ENCODE data around the gene CDH4. TPM values are rescaled to one million over a fixed set of nuclear protein-coding genes. Genes with fewer than 3 reads are reported as not detected.
A peak's percentile ranks its signal among the peaks of the same experiment; 100 is the strongest.

Gene CDH4
- total and polyA plus RNA-seq, 2 of the 13 experiments (the other 11 are each of a cell fraction or from before 2014, with no cell fraction given) = not detected

GRCh38 chr20:61798632-61799031, 546.6 kb downstream of the CDH4 start:
- ATAC-seq = no peak; the same call in 2 of the 3 replicates
- Histone ChIP-seq H3K4me1 (ENCODE audit: insufficient read depth, low read length) (no peaks in the 10 kb centered on the region), H3K9ac (ENCODE audit: insufficient read depth, low read depth, low read length) (no peak overlapping the region), H3K4me3 (replicated peaks in 1 of 3; ENCODE audit: insufficient read depth in 1 of 3, low read depth in 2 of 3, low read length in 3 of 3) (no peak overlapping the region), H2AFZ (ENCODE audit: low read length) (no peak overlapping the region), H3K27me3 (ENCODE audit: control insufficient read depth in 1 of 2, insufficient read depth in 2 of 2, low read length in 2 of 2) (peaks cover 27 to 69% of the 10 kb centered on the region in 2 experiments), H3K36me3 (replicated peaks in 1 of 2; ENCODE audit: control insufficient read depth in 1 of 2, insufficient read depth in 2 of 2, low read length in 2 of 2) (no peaks in the 10 kb centered on the region), H3K79me2 (ENCODE audit: insufficient read depth, low read length) (no peaks in the 10 kb centered on the region), H3K9me3 (ENCODE audit: low read length) (no peaks in the 10 kb centered on the region), H3K27ac (ENCODE audit: extremely low read length, insufficient read depth, low read length) (no peak overlapping the region), H3K4me2 (ENCODE audit: low read depth, low read length) (no peak overlapping the region), H4K20me1 (ENCODE audit: insufficient read depth, low read length) (peaks cover 2% of the 10 kb centered on the region; the same call in 1 of the 2 replicates)
- ChIA-PET CTCF (ENCODE audit: low intra/inter-chr PET ratio, low total read pairs) (no interaction called here), POLR2A (no interaction called here)
- no peak for TF ChIP-seq PHF8 (CRISPR knock-in tag; IDR thresholded peaks at IDR 0.05)
- TF ChIP-seq ZNF768 (CRISPR knock-in tag; IDR thresholded peaks at IDR 0.05) = peak; percentile 68; the same call in 1 of the 2 replicates
- FAIRE-seq = no peak
- BruUV-seq (replicated peaks) = no TSS peak
- in situ Hi-C loops (cut with HindIII; ENCODE audit: extremely low pct_ligation_motif_present, low pct_unique_long_range_greater_than_20kb) (no loop called here), intact Hi-C loops (cut with micrococcal nuclease; ENCODE audit: unreplicated experiment) (no loop called here)
- no peak for DNase-seq (ENCODE audit: low spot score)
- 12% methylated on average over 6 of the region's 16 CpGs for WGBS (ENCODE audit: low lambda C conversion rate)

GRCh38 chr20:61799394-61799923, 547.4 kb downstream of the CDH4 start:
- Histone ChIP-seq H3K4me2 (ENCODE audit: low read depth, low read length) (no peak overlapping the region), H4K20me1 (ENCODE audit: insufficient read depth, low read length) (peaks cover 2% of the 10 kb centered on the region; the same call in 1 of the 2 replicates), H3K9me3 (ENCODE audit: low read length) (no peaks in the 10 kb centered on the region), H3K36me3 (replicated peaks in 1 of 2; ENCODE audit: control insufficient read depth in 1 of 2, insufficient read depth in 2 of 2, low read length in 2 of 2) (no peaks in the 10 kb centered on the region), H3K79me2 (ENCODE audit: insufficient read depth, low read length) (no peaks in the 10 kb centered on the region), H3K27me3 (ENCODE audit: control insufficient read depth in 1 of 2, insufficient read depth in 2 of 2, low read length in 2 of 2) (peaks cover 34 to 78% of the 10 kb centered on the region in 2 experiments), H3K4me3 (replicated peaks in 1 of 3; ENCODE audit: insufficient read depth in 1 of 3, low read depth in 2 of 3, low read length in 3 of 3) (no peak overlapping the region), H3K9ac (ENCODE audit: insufficient read depth, low read depth, low read length) (no peak overlapping the region), H2AFZ (ENCODE audit: low read length) (no peak overlapping the region), H3K27ac (ENCODE audit: extremely low read length, insufficient read depth, low read length) (no peak overlapping the region), H3K4me1 (ENCODE audit: insufficient read depth, low read length) (no peaks in the 10 kb centered on the region)
- DNase-seq (ENCODE audit: low spot score) (no peak), ATAC-seq (no peak), FAIRE-seq (no peak)
- POLR2A ChIA-PET = no interaction called here
- in situ Hi-C loops (cut with HindIII; ENCODE audit: extremely low pct_ligation_motif_present, low pct_unique_long_range_greater_than_20kb) = no loop called here
- BruUV-seq (replicated peaks) = no TSS peak
- CTCF ChIA-PET (ENCODE audit: low intra/inter-chr PET ratio, low total read pairs) = no interaction called here
- intact Hi-C loops (cut with micrococcal nuclease; ENCODE audit: unreplicated experiment) = no loop called here
- TF ChIP-seq CSRNP2 (CRISPR knock-in tag; conservative IDR thresholded peaks at IDR 0.05; ENCODE audit: low read depth) (no peak), HES4 (CRISPR knock-in tag; IDR thresholded peaks at IDR 0.05; ENCODE audit: borderline replicate concordance) (0 out of 2 replicates have a peak, but pooled peaks have one; percentile 35)
- WGBS (ENCODE audit: low lambda C conversion rate) = 23% methylated on average over 14 of the region's 14 CpGs

All from HepG2 (cell line).